Right lobe of liver (tissue), 4 donors: ENCODE results near the gene PNMA5.

Source experiments
- CTCF ChIP-seq, 4 donors: fragments of 200-600 bp in 3 of 4; fragments of 450-650 bp in 1 of 4; IDR thresholded peaks; one replicate each; pipeline versions ENCODE4 v1.5.1 to v1.8.0; 2016 to 2022; ENCODE audit warnings: antibody characterized with exemption in 4 of 4, mild to moderate bottlenecking in 2 of 4
- POLR2A ChIP-seq: fragments of 450-650 bp; IDR thresholded peaks from one replicate; pipeline ENCODE4 v1.6.1; 2017; ENCODE audit warnings: antibody characterized with exemption, mild to moderate bottlenecking
- donor health status: DM: no; HTN: no; CAD: no.
- donor health status: DM: no; HTN: no; CAD: no.
- donor health status: DM: no; HTN: yes; CAD: no.

- TF ChIP-seq POLR2A = no peak
- TF ChIP-seq CTCF (IDR thresholded peaks at IDR 0.05) = no peak
Observed at GRCh38 chrX:152997337-152997736, 3.4 kb upstream of the PNMA5 start.
